K562 (cell line): ENCODE measurements around the gene TCFL5. TPM values are rescaled to one million over a fixed set of nuclear protein-coding genes. Genes with fewer than 3 reads are reported as not detected.

Experiments
- BCL6 ChIP-seq: fragments of 250-450 bp; sonication (Bioruptor Pico); IDR thresholded peaks from 2 replicates; pipeline ENCODE4 v1.4.0; 2020
- BDP1 ChIP-seq: IDR thresholded peaks from 3 replicates; pipeline ENCODE4 v1.6.1; 2011; ENCODE audit not compliant: insufficient read length, insufficient read depth
- CEBPB ChIP-seq: fragments of 450-650 bp; IDR thresholded peaks from 2 replicates; pipeline ENCODE4 v1.6.1; 2016; ENCODE audit warnings: missing genetic modification characterization, missing compliant biosample characterization
- CHCHD3 ChIP-seq: fragments of 250-450 bp; sonication (Bioruptor Pico); IDR thresholded peaks from 2 replicates; pipeline ENCODE4 v2.1.2; 2022; ENCODE audit warnings: mild to moderate bottlenecking
- MAZ ChIP-seq, 2 experiments: fragments of 450-650 bp in 1 of 2; sonication (generic) in 1 of 2; formaldehyde crosslinking; IDR thresholded peaks in 1 of 2; conservative IDR thresholded peaks in 1 of 2; 2 replicates each; pipeline versions ENCODE4 v1.4.0 to v1.5.0; 2020; ENCODE audit warnings: mild to moderate bottlenecking in 1 of 2, missing genetic modification reagents in 1 of 2
- NBN ChIP-seq: fragments of 450-650 bp; IDR thresholded peaks from 2 replicates; pipeline ENCODE4 v1.6.1; 2016; ENCODE audit warnings: low read depth, mild to moderate bottlenecking
- RAD21 ChIP-seq, 2 experiments: fragments of 250-450 bp in 1 of 2; fragments of 450-650 bp in 1 of 2; sonication (Bioruptor Pico) in 1 of 2; formaldehyde crosslinking in 1 of 2; IDR thresholded peaks in 1 of 2; conservative IDR thresholded peaks in 1 of 2; 2 replicates each; pipeline versions ENCODE4 v1.4.0 to v1.8.0; 2020 to 2022; ENCODE audit warnings: mild to moderate bottlenecking in 2 of 2, moderate library complexity in 1 of 2
- RAD51 ChIP-seq: fragments of 450-650 bp; IDR thresholded peaks from 2 replicates; pipeline ENCODE4 v1.7.1; 2016; ENCODE audit warnings: low read depth, mild to moderate bottlenecking, borderline replicate concordance
- RBM25 ChIP-seq: fragments of 200-400 bp; formaldehyde crosslinking; IDR thresholded peaks from 2 replicates; pipeline ENCODE4 v1.6.1; 2018; ENCODE audit warnings: low read length, low read depth, moderate library complexity; ENCODE audit not compliant: severe bottlenecking
- SIN3B ChIP-seq: fragments of 450-650 bp; IDR thresholded peaks from 2 replicates; pipeline ENCODE4 v1.6.1; 2017; ENCODE audit warnings: low read depth, mild to moderate bottlenecking, moderate library complexity
- SMAD3 ChIP-seq: fragments of 450-650 bp; formaldehyde crosslinking; conservative IDR thresholded peaks from 2 replicates; pipeline ENCODE4 v1.4.0; 2020; ENCODE audit warnings: mild to moderate bottlenecking
- SRSF1 ChIP-seq: fragments of 200-400 bp; formaldehyde crosslinking; IDR thresholded peaks from 2 replicates; pipeline ENCODE4 v1.6.1; 2017; ENCODE audit warnings: mild to moderate bottlenecking, low read depth, low read length, moderate library complexity
- ZC3H8 ChIP-seq: fragments of 450-650 bp; IDR thresholded peaks from 2 replicates; pipeline ENCODE4 v1.6.1; 2017
- ZNF165 ChIP-seq: fragments of 250-450 bp; sonication (Bioruptor Pico); IDR thresholded peaks from 2 replicates; pipeline ENCODE4 v1.4.0; 2020; ENCODE audit warnings: borderline replicate concordance
- ZNF253 ChIP-seq: fragments of 250-450 bp; sonication (Bioruptor Pico); conservative IDR thresholded peaks from 2 replicates; pipeline ENCODE4 v1.6.1; 2021; ENCODE audit warnings: mild to moderate bottlenecking
- ZZZ3 ChIP-seq: fragments of 450-650 bp; IDR thresholded peaks from 2 replicates; pipeline ENCODE4 v1.6.1; 2016; ENCODE audit warnings: antibody characterized with exemption, mild to moderate bottlenecking, moderate library complexity
- polyA plus RNA-seq, 8 experiments: library from polyadenylated mRNA; depleted of rRNA in 4 of 8; stranded (reverse) in 5 of 8; unstranded in 3 of 8; fragments of >200 nt; fragmentation: Nextera tagmentation in 2 of 8; fragmentation: Illumina TruSeq in 1 of 8; extraction: Ambion mirVana in 2 of 8; extraction: Trizol in 1 of 8; gene quantifications; 2 replicates each; pipeline versions ENCODE4 v1.2.1 to v1.2.3, GENCODE V29; 2011 to 2014; ENCODE audit warnings: inconsistent platforms in 1 of 8, missing spikeins in 1 of 8
- total RNA-seq, 7 experiments: library from RNA; depleted of rRNA in 6 of 7; stranded (reverse); fragments of >200 nt in 6 of 7; fragmentation: Illumina TruSeq in 2 of 7; extraction: Trizol in 2 of 7; gene quantifications; 2 replicates each; pipeline versions ENCODE4 v1.2.1 to v1.2.3, GENCODE V29; 2011 to 2021; ENCODE audit warnings: low replicate concordance in 1 of 7
- TF ChIP-seq, protein P1 (sequence below): sonication (generic); formaldehyde crosslinking; IDR thresholded peaks from 2 replicates; pipeline ENCODE4 v1.8.1; 2023; ENCODE audit warnings: mild to moderate bottlenecking, missing genetic modification reagents
- TF ChIP-seq, protein P2 (sequence below), 2 experiments: IDR thresholded peaks in 1 of 2; conservative IDR thresholded peaks in 1 of 2; 2 replicates each; pipeline ENCODE4 v1.6.1; 2016; ENCODE audit warnings: low read depth in 2 of 2, mild to moderate bottlenecking in 1 of 2, missing compliant biosample characterization in 1 of 2, missing genetic modification characterization in 1 of 2, moderate library complexity in 1 of 2
- TF ChIP-seq, protein P3 (sequence below): fragments of 250-450 bp; sonication (Bioruptor Pico); IDR thresholded peaks from 2 replicates; pipeline ENCODE4 v1.8.0; 2022; ENCODE audit warnings: moderate library complexity, mild to moderate bottlenecking, inconsistent platforms

Gene TCFL5
- total and polyA plus RNA-seq, 9 of the 15 experiments (the other 6 are each of a cell fraction or from before 2014, with no cell fraction given): 1.00 to 12.6 (median 9.1) TPM

DNA sequence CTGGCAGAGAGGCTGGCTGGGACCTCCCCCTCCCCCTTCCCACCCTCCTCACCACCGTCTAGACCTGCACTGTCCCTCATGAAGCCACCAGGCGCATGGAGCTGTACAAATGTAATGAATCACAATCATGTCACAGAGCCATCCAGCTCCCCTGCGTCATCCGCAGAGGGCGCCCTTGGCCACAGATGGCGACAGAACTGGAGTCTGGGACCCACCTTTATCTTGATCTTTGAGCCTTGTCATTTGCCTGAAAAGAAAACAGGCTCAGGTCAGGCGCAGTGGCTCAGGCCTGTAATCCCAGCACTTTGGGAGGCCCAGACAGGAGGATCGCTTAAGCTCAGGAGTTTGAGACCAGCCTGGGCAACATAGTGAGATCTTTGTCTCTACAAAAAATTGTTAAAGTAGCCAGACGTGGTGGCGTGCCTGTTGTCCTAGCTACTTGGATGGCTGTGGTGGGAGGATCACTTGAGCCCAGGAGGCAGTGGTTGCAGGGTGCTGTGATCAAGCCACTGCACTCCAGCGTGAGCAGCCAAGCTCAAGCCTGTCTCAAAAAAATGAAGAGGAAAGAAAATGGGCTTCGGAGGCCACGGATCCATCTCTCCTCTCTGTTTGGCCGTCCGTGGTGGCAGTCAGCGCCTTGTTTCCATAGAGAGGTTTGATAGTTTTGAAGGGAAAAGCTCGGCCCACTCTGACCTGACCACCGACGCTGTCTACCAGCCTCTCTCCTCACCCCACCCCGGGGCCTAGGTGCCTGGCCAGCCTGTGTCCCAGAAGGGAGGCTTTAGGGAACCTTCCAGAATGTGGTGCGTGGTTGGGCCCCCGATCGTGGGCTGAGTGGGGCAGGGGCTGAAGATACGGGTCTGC lies 38.6 kb downstream of the TCFL5 start (continued):
- TF ChIP-seq, protein P1, sequence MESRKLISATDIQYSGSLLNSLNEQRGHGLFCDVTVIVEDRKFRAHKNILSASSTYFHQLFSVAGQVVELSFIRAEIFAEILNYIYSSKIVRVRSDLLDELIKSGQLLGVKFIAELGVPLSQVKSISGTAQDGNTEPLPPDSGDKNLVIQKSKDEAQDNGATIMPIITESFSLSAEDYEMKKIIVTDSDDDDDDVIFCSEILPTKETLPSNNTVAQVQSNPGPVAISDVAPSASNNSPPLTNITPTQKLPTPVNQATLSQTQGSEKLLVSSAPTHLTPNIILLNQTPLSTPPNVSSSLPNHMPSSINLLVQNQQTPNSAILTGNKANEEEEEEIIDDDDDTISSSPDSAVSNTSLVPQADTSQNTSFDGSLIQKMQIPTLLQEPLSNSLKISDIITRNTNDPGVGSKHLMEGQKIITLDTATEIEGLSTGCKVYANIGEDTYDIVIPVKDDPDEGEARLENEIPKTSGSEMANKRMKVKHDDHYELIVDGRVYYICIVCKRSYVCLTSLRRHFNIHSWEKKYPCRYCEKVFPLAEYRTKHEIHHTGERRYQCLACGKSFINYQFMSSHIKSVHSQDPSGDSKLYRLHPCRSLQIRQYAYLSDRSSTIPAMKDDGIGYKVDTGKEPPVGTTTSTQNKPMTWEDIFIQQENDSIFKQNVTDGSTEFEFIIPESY (CRISPR knock-in tag): peak; percentile 73
- TF ChIP-seq ZNF165 (CRISPR knock-in tag) (no peak), CHCHD3 (CRISPR knock-in tag) (no peak), RAD51 (no peak), CEBPB (tag) (peak; percentile 28; the same call in 1 of the 2 replicates), RBM25 (no peak), BDP1 (no peak), NBN (peak; percentile 58; the same call in 1 of the 2 replicates), MAZ (CRISPR knock-in tag; conservative IDR thresholded peaks at IDR 0.05 in 1 of 2, IDR thresholded peaks at IDR 0.05 in 1 of 2) (peak; percentile 47 to 82; a peak in 3 of 4 replicates), SMAD3 (CRISPR knock-in tag) (no peak), ZZZ3 (no peak), BCL6 (no peak), ZC3H8 (no peak), RAD21 (CRISPR knock-in tag; conservative IDR thresholded peaks at IDR 0.05 in 1 of 2, IDR thresholded peaks at IDR 0.05 in 1 of 2) (peak; percentile 93 to 97), ZNF253 (CRISPR knock-in tag) (no peak), SIN3B (no peak), SRSF1 (no peak)
- TF ChIP-seq, protein P2, sequence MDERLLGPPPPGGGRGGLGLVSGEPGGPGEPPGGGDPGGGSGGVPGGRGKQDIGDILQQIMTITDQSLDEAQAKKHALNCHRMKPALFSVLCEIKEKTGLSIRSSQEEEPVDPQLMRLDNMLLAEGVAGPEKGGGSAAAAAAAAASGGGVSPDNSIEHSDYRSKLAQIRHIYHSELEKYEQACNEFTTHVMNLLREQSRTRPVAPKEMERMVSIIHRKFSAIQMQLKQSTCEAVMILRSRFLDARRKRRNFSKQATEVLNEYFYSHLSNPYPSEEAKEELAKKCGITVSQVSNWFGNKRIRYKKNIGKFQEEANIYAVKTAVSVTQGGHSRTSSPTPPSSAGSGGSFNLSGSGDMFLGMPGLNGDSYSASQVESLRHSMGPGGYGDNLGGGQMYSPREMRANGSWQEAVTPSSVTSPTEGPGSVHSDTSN (CRISPR knock-in tag; IDR thresholded peaks at IDR 0.05; ENCODE audit: low read depth): 0 out of 2 replicates have a peak, but pooled peaks have one; percentile 25
- TF ChIP-seq, protein P2 (tag; conservative IDR thresholded peaks at IDR 0.05; ENCODE audit: low read depth): peak; percentile 97
- TF ChIP-seq, protein P3, sequence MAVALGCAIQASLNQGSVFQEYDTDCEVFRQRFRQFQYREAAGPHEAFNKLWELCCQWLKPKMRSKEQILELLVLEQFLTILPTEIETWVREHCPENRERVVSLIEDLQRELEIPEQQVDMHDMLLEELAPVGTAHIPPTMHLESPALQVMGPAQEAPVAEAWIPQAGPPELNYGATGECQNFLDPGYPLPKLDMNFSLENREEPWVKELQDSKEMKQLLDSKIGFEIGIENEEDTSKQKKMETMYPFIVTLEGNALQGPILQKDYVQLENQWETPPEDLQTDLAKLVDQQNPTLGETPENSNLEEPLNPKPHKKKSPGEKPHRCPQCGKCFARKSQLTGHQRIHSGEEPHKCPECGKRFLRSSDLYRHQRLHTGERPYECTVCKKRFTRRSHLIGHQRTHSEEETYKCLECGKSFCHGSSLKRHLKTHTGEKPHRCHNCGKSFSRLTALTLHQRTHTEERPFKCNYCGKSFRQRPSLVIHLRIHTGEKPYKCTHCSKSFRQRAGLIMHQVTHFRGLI (CRISPR knock-in tag): no peak
